ENCODE data around the gene ARID5A.
A peak's percentile ranks its signal among the peaks of the same experiment; 100 is the strongest.

Gene ARID5A

GRCh38 chr2:96526615-96527285 is 9.8 kb upstream of the ARID5A start:
- Histone ChIP-seq H3K27me3 (ENCODE audit: insufficient read depth, low read length, poor library complexity) (no peaks in the 10 kb centered on the region), H3K4me2 (ENCODE audit: low read length) (no peak overlapping the region), H4K8ac (ENCODE audit: low read depth, low read length) (no peak overlapping the region), H3K27ac (ENCODE audit: low read depth, low read length) (no peak overlapping the region), H3K79me1 (ENCODE audit: low read length) (no peaks in the 10 kb centered on the region), H3K4me1 (ENCODE audit: control insufficient read depth, low read depth, low read length) (no peaks in the 10 kb centered on the region), H3K79me2 (ENCODE audit: control insufficient read depth, insufficient read depth, low read length) (no peaks in the 10 kb centered on the region), H2AK5ac (ENCODE audit: low read length) (no peak overlapping the region), H3K23ac (ENCODE audit: low read length) (no peak overlapping the region), H3K18ac (ENCODE audit: low read length) (no peak overlapping the region), H3K36me3 (ENCODE audit: control insufficient read depth, insufficient read depth, low read length) (no peaks in the 10 kb centered on the region), H3K56ac (ENCODE audit: low read length) (peak overlapping the region; percentile 63), H2BK5ac (ENCODE audit: low read length) (no peak overlapping the region), H3K4ac (ENCODE audit: low read depth, low read length) (no peak overlapping the region), H2BK15ac (replicated peaks; ENCODE audit: low read depth) (no peak overlapping the region), H3K4me3 (ENCODE audit: low read length) (no peak overlapping the region), H2BK120ac (ENCODE audit: low read depth, low read length) (no peak overlapping the region), H4K5ac (ENCODE audit: low read length) (no peak overlapping the region), H3K9ac (ENCODE audit: low read length) (peak overlapping the region; percentile 53)
- no CpG with 5 or more reads among the region's 29 CpGs for WGBS (ENCODE audit: extremely low coverage, insufficient coverage, low lambda C conversion rate)
- no peak for DNase-seq

GRCh38 chr2:96527286-96528005 is 9.1 kb upstream of the ARID5A start:
- Histone ChIP-seq H3K56ac (ENCODE audit: low read length) (peak overlapping the region; percentile 63), H3K36me3 (ENCODE audit: control insufficient read depth, insufficient read depth, low read length) (no peaks in the 10 kb centered on the region), H2BK15ac (replicated peaks; ENCODE audit: low read depth) (no peak overlapping the region), H3K79me2 (ENCODE audit: control insufficient read depth, insufficient read depth, low read length) (no peaks in the 10 kb centered on the region), H2AK5ac (ENCODE audit: low read length) (no peak overlapping the region), H2BK5ac (ENCODE audit: low read length) (no peak overlapping the region), H3K27ac (ENCODE audit: low read depth, low read length) (no peak overlapping the region), H4K8ac (ENCODE audit: low read depth, low read length) (no peak overlapping the region), H2BK120ac (ENCODE audit: low read depth, low read length) (no peak overlapping the region), H3K18ac (ENCODE audit: low read length) (no peak overlapping the region), H3K4ac (ENCODE audit: low read depth, low read length) (no peak overlapping the region), H3K4me3 (ENCODE audit: low read length) (no peak overlapping the region), H3K4me2 (ENCODE audit: low read length) (peak overlapping the region; percentile 68), H3K27me3 (ENCODE audit: insufficient read depth, low read length, poor library complexity) (no peaks in the 10 kb centered on the region), H3K4me1 (ENCODE audit: control insufficient read depth, low read depth, low read length) (no peaks in the 10 kb centered on the region), H3K23ac (ENCODE audit: low read length) (no peak overlapping the region), H4K5ac (ENCODE audit: low read length) (no peak overlapping the region), H3K9ac (ENCODE audit: low read length) (peak overlapping the region; percentile 53), H3K79me1 (ENCODE audit: low read length) (no peaks in the 10 kb centered on the region)
- WGBS (ENCODE audit: extremely low coverage, insufficient coverage, low lambda C conversion rate): no CpG with 5 or more reads among the region's 51 CpGs
- peak; percentile 28 for DNase-seq

GRCh38 chr2:96528006-96528699 is 8.4 kb upstream of the ARID5A start:
- peak overlapping the region; percentile 0 for H3K4me2 ChIP-seq (ENCODE audit: low read length)
- H4K8ac ChIP-seq (ENCODE audit: low read depth, low read length): no peak overlapping the region
- H2AK5ac ChIP-seq (ENCODE audit: low read length): no peak overlapping the region
- no peaks in the 10 kb centered on the region for H3K36me3 ChIP-seq (ENCODE audit: control insufficient read depth, insufficient read depth, low read length)
- H4K5ac ChIP-seq (ENCODE audit: low read length): no peak overlapping the region
- H2BK120ac ChIP-seq (ENCODE audit: low read depth, low read length): no peak overlapping the region
- WGBS (ENCODE audit: extremely low coverage, insufficient coverage, low lambda C conversion rate): no CpG with 5 or more reads among the region's 14 CpGs
- no peaks in the 10 kb centered on the region for H3K79me1 ChIP-seq (ENCODE audit: low read length)
- no peak for DNase-seq
- no peak overlapping the region for H3K9ac ChIP-seq (ENCODE audit: low read length)
- no peak overlapping the region for H3K18ac ChIP-seq (ENCODE audit: low read length)
- peak overlapping the region; percentile 25 for H3K56ac ChIP-seq (ENCODE audit: low read length)
- no peaks in the 10 kb centered on the region for H3K79me2 ChIP-seq (ENCODE audit: control insufficient read depth, insufficient read depth, low read length)
- H2BK5ac ChIP-seq (ENCODE audit: low read length): no peak overlapping the region
- no peaks in the 10 kb centered on the region for H3K4me1 ChIP-seq (ENCODE audit: control insufficient read depth, low read depth, low read length)
- no peak overlapping the region for H3K4ac ChIP-seq (ENCODE audit: low read depth, low read length)
- no peaks in the 10 kb centered on the region for H3K27me3 ChIP-seq (ENCODE audit: insufficient read depth, low read length, poor library complexity)
- no peak overlapping the region for H2BK15ac ChIP-seq (replicated peaks; ENCODE audit: low read depth)
- H3K23ac ChIP-seq (ENCODE audit: low read length): no peak overlapping the region
- H3K27ac ChIP-seq (ENCODE audit: low read depth, low read length): no peak overlapping the region
- no peak overlapping the region for H3K4me3 ChIP-seq (ENCODE audit: low read length)

GRCh38 chr2:96528700-96529375 is 7.7 kb upstream of the ARID5A start:
- no peak overlapping the region for H4K5ac ChIP-seq (ENCODE audit: low read length)
- no peak overlapping the region for H3K4me3 ChIP-seq (ENCODE audit: low read length)
- H3K27me3 ChIP-seq (ENCODE audit: insufficient read depth, low read length, poor library complexity): no peaks in the 10 kb centered on the region
- no peak overlapping the region for H2BK120ac ChIP-seq (ENCODE audit: low read depth, low read length)
- H2BK15ac ChIP-seq (replicated peaks; ENCODE audit: low read depth): no peak overlapping the region
- H3K79me1 ChIP-seq (ENCODE audit: low read length): no peaks in the 10 kb centered on the region
- no peak for DNase-seq
- H4K8ac ChIP-seq (ENCODE audit: low read depth, low read length): no peak overlapping the region
- H3K4ac ChIP-seq (ENCODE audit: low read depth, low read length): no peak overlapping the region
- WGBS (ENCODE audit: extremely low coverage, insufficient coverage, low lambda C conversion rate): no CpG with 5 or more reads among the region's 8 CpGs
- H2BK5ac ChIP-seq (ENCODE audit: low read length): no peak overlapping the region
- H3K27ac ChIP-seq (ENCODE audit: low read depth, low read length): no peak overlapping the region
- no peak overlapping the region for H2AK5ac ChIP-seq (ENCODE audit: low read length)
- H3K23ac ChIP-seq (ENCODE audit: low read length): no peak overlapping the region
- no peak overlapping the region for H3K4me2 ChIP-seq (ENCODE audit: low read length)
- H3K18ac ChIP-seq (ENCODE audit: low read length): no peak overlapping the region
- H3K4me1 ChIP-seq (ENCODE audit: control insufficient read depth, low read depth, low read length): no peaks in the 10 kb centered on the region
- H3K79me2 ChIP-seq (ENCODE audit: control insufficient read depth, insufficient read depth, low read length): no peaks in the 10 kb centered on the region
- H3K56ac ChIP-seq (ENCODE audit: low read length): no peak overlapping the region
- H3K36me3 ChIP-seq (ENCODE audit: control insufficient read depth, insufficient read depth, low read length): no peaks in the 10 kb centered on the region
- no peak overlapping the region for H3K9ac ChIP-seq (ENCODE audit: low read length)

GRCh38 chr2:96529376-96530143 is 7.0 kb upstream of the ARID5A start:
- no peak overlapping the region for H3K18ac ChIP-seq (ENCODE audit: low read length)
- no peaks in the 10 kb centered on the region for H3K79me2 ChIP-seq (ENCODE audit: control insufficient read depth, insufficient read depth, low read length)
- H3K9ac ChIP-seq (ENCODE audit: low read length): no peak overlapping the region
- no peaks in the 10 kb centered on the region for H3K27me3 ChIP-seq (ENCODE audit: insufficient read depth, low read length, poor library complexity)
- H3K23ac ChIP-seq (ENCODE audit: low read length): no peak overlapping the region
- WGBS (ENCODE audit: extremely low coverage, insufficient coverage, low lambda C conversion rate): no CpG with 5 or more reads among the region's 9 CpGs
- DNase-seq: no peak
- no peak overlapping the region for H2BK120ac ChIP-seq (ENCODE audit: low read depth, low read length)
- no peaks in the 10 kb centered on the region for H3K79me1 ChIP-seq (ENCODE audit: low read length)
- no peak overlapping the region for H3K4ac ChIP-seq (ENCODE audit: low read depth, low read length)
- H4K5ac ChIP-seq (ENCODE audit: low read length): no peak overlapping the region
- no peak overlapping the region for H4K8ac ChIP-seq (ENCODE audit: low read depth, low read length)
- H3K56ac ChIP-seq (ENCODE audit: low read length): no peak overlapping the region
- no peaks in the 10 kb centered on the region for H3K36me3 ChIP-seq (ENCODE audit: control insufficient read depth, insufficient read depth, low read length)
- H3K4me2 ChIP-seq (ENCODE audit: low read length): no peak overlapping the region
- H2BK5ac ChIP-seq (ENCODE audit: low read length): no peak overlapping the region
- no peaks in the 10 kb centered on the region for H3K4me1 ChIP-seq (ENCODE audit: control insufficient read depth, low read depth, low read length)
- no peak overlapping the region for H3K4me3 ChIP-seq (ENCODE audit: low read length)
- no peak overlapping the region for H2BK15ac ChIP-seq (replicated peaks; ENCODE audit: low read depth)
- no peak overlapping the region for H3K27ac ChIP-seq (ENCODE audit: low read depth, low read length)
- no peak overlapping the region for H2AK5ac ChIP-seq (ENCODE audit: low read length)
